ENCODE data around the gene PPA1. TPM values are rescaled to one million over a fixed set of nuclear protein-coding genes. Genes with fewer than 3 reads are reported as not detected.
"Not testable (repeated sequence)": the region's sequence is repeated elsewhere in the genome, so short reads cannot be mapped to it uniquely, and the experiment has no call there.

PPA1 gene
- total and polyA plus RNA-seq, 12 donors, result 47.1 to 139 (median 69.9) TPM

GRCh38 chr10:70228491-70228890 is 4.7 kb downstream of the PPA1 start:
- Histone ChIP-seq H3K36me3 (peaks cover 0 to 41% (median 2%) of the 10 kb centered on the region in 9 donors), H3K4me3 (no peak overlapping the region), H3K27me3 (no peaks in the 10 kb centered on the region), H3K4me1 (peaks cover 0 to 53% (median 32%) of the 10 kb centered on the region in 9 donors), H3K9me3 (no peaks in the 10 kb centered on the region), H3K27ac (peak overlapping the region in 4 of 10 donors; percentile 10 to 37 (median 20))
- WGBS, 2 donors, result 51 to 64% methylated on average over 1 of the region's 1 CpG
- TF ChIP-seq CTCF (IDR thresholded peaks at IDR 0.05), result no peak
- no peak for ATAC-seq
- DNase-seq, result no peak
- intact Hi-C loops (cut with DNase I), result loop anchor here in 5 of 10 donors (5.0 to 10.0 kb wide), 5 partner anchors 39 to 646 kb away; no protein-coding TSS in a partner anchor

- ATAC-seq (peak in 4 of 8 donors; percentile 29 to 56 (median 42)), DNase-seq (no peak)
- intact Hi-C loops (cut with DNase I), result loop anchor here in 5 of 10 donors (5.0 to 10.0 kb wide), 5 partner anchors 40 to 647 kb away; no protein-coding TSS in a partner anchor
- no peak for TF ChIP-seq CTCF (IDR thresholded peaks at IDR 0.05)
- Histone ChIP-seq H3K9me3 (no peaks in the 10 kb centered on the region), H3K36me3 (peaks cover 0 to 41% (median 2%) of the 10 kb centered on the region in 9 donors), H3K27ac (peak overlapping the region in 4 of 10 donors; percentile 10 to 37 (median 20)), H3K4me1 (peaks cover 0 to 53% (median 32%) of the 10 kb centered on the region in 9 donors), H3K27me3 (no peaks in the 10 kb centered on the region), H3K4me3 (no peak overlapping the region)
- WGBS, 2 donors, result 68 to 83% methylated on average over 3 of the region's 3 CpGs
Observed at GRCh38 chr10:70227548-70228320, 5.5 kb downstream of the PPA1 start.

- H3K4me1 ChIP-seq, result peaks cover 0 to 31% (median 23%) of the 10 kb centered on the region in 9 donors
- 96 to 97% methylated on average over 2 of the region's 2 CpGs for WGBS, 2 donors
- H3K4me3 ChIP-seq, result no peak overlapping the region
- H3K36me3 ChIP-seq, result peaks cover 0 to 24% (median 0%) of the 10 kb centered on the region in 9 donors
- H3K9me3 ChIP-seq, result no peaks in the 10 kb centered on the region
- intact Hi-C loops (cut with DNase I), result loop anchor here in 6 of 10 donors (2.0 to 10.0 kb wide), 5 partner anchors 51 to 651 kb away; no protein-coding TSS in a partner anchor
- H3K27ac ChIP-seq, result no peak overlapping the region
- no peak for TF ChIP-seq CTCF (IDR thresholded peaks at IDR 0.05)
- DNase-seq, result no peak
- ATAC-seq, result no peak
- no peaks in the 10 kb centered on the region for H3K27me3 ChIP-seq
Observed at GRCh38 chr10:70223728-70224127, 9.5 kb downstream of the PPA1 start.

GRCh38 chr10:70222811-70223447 is 10.3 kb downstream of the PPA1 start:
- intact Hi-C loops (cut with DNase I), result loop anchor here in 5 of 10 donors (2.0 to 10.0 kb wide), 5 partner anchors 52 to 652 kb away; no protein-coding TSS in a partner anchor
- DNase-seq, H3K27ac ChIP-seq, H3K27me3 ChIP-seq, H3K4me3 ChIP-seq, H3K9me3 ChIP-seq, ATAC-seq: not testable (repeated sequence)
- WGBS, 2 donors, result 84 to 90% methylated on average over 9 of the region's 9 CpGs
- Histone ChIP-seq H3K36me3 (peaks cover 0 to 25% (median 0%) of the 10 kb centered on the region in 9 donors), H3K4me1 (peaks cover 0 to 23% (median 18%) of the 10 kb centered on the region in 9 donors)

Measured in heart right ventricle (tissue), 16 donors.